SK-N-SH (cell line): ENCODE measurements around the gene KCNB1. TPM values are rescaled to one million over a fixed set of nuclear protein-coding genes. Genes with fewer than 3 reads are reported as not detected.

Experiments
- CTCF ChIA-PET: fragments of 300-600, 350-600 bp; formaldehyde crosslinking; extraction: SDS; loops from one replicate; lab custom pipeline; 2021; lab: Yijun Ruan, JAX
- POLR2A ChIA-PET: fragments of 350-600 bp; sonication (Branson Sonifier 250); formaldehyde crosslinking; extraction: SDS; loops from one replicate; lab custom pipeline; 2020; ENCODE audit warnings: antibody characterized with exemption, inconsistent platforms; lab: Yijun Ruan, JAX
- DNase-seq: peaks from one replicate; pipeline ENCODE4 v3.0.0; 2012
- H2AFZ ChIP-seq: fragments of 200-600 bp; sonication (generic); 2 replicates; pipeline ENCODE4 v1.8.1; 2016; ENCODE audit warnings: antibody characterized with exemption, mild to moderate bottlenecking, low read depth
- H3F3A ChIP-seq: fragments of 200-600 bp; sonication (generic); replicated peaks from 2 replicates; pipeline ENCODE3; 2016; ENCODE audit warnings: antibody characterized with exemption, mild to moderate bottlenecking; ENCODE audit not compliant: insufficient read depth
- H3K27ac ChIP-seq, 2 experiments: fragments of 200-500 bp in 1 of 2; fragments of 200-600 bp in 1 of 2; sonication (Bioruptor generic) in 1 of 2; sonication (generic), shearing (Covaris generic) in 1 of 2; 2 replicates each; pipeline versions ENCODE4 v1.5.1 to v1.6.1; 2014 to 2016; ENCODE audit warnings: low read depth in 2 of 2, inconsistent platforms in 1 of 2, low read length in 1 of 2, mild to moderate bottlenecking in 1 of 2, mixed read lengths in 1 of 2
- H3K27me3 ChIP-seq: fragments of 200-600 bp; sonication (generic), shearing (Covaris generic); 2 replicates; pipeline ENCODE4 v1.6.1; 2016; ENCODE audit warnings: mixed run types; ENCODE audit not compliant: insufficient read depth
- H3K36me3 ChIP-seq, 2 experiments: fragments of 200-500 bp in 1 of 2; fragments of 200-600 bp in 1 of 2; sonication (Bioruptor generic) in 1 of 2; sonication (generic) in 1 of 2; replicated peaks in 1 of 2; 2 replicates each; pipeline versions ENCODE3 to v1.5.1; 2014 to 2016; ENCODE audit warnings: low read length in 1 of 2, mild to moderate bottlenecking in 1 of 2; ENCODE audit not compliant: insufficient read depth in 2 of 2, control insufficient read depth in 1 of 2
- H3K4me1 ChIP-seq, 2 experiments: fragments of 200-500 bp in 1 of 2; fragments of 200-600 bp in 1 of 2; sonication (Bioruptor generic) in 1 of 2; sonication (generic), shearing (Covaris generic) in 1 of 2; 2 replicates each; pipeline versions ENCODE4 v1.5.1 to v1.6.1; 2014 to 2016; ENCODE audit warnings: low read depth in 1 of 2, low read length in 1 of 2, mixed run types in 1 of 2; ENCODE audit not compliant: insufficient read depth in 2 of 2, control insufficient read depth in 1 of 2
- H3K4me2 ChIP-seq: fragments of 200-600 bp; sonication (generic), shearing (Covaris generic); 2 replicates; pipeline ENCODE4 v1.6.1; 2017; ENCODE audit warnings: mixed run types
- H3K4me3 ChIP-seq, 2 experiments: fragments of 200-500 bp in 1 of 2; fragments of 200-600 bp in 1 of 2; sonication (Bioruptor generic) in 1 of 2; sonication (generic), shearing (Covaris generic) in 1 of 2; 2 replicates each; pipeline versions ENCODE4 v1.5.1 to v1.8.1; 2014 to 2016; ENCODE audit warnings: low read depth in 2 of 2, inconsistent platforms in 1 of 2, low read length in 1 of 2, mild to moderate bottlenecking in 1 of 2, mixed read lengths in 1 of 2, moderate library complexity in 1 of 2
- H3K79me2 ChIP-seq: fragments of 200-600 bp; sonication (generic); 2 replicates; pipeline ENCODE4 v1.8.1; 2017; ENCODE audit warnings: mild to moderate bottlenecking; ENCODE audit not compliant: insufficient read depth
- H3K9ac ChIP-seq: fragments of 200-600 bp; sonication (generic); 2 replicates; pipeline ENCODE4 v1.6.1; 2017; ENCODE audit warnings: mixed run types
- H3K9me2 ChIP-seq: fragments of 200-600 bp; sonication (generic); 2 replicates; pipeline ENCODE4 v1.6.1; 2017; ENCODE audit warnings: mixed run types
- H3K9me3 ChIP-seq: fragments of 200-600 bp; sonication (generic); 2 replicates; pipeline ENCODE4 v1.6.1; 2017; ENCODE audit warnings: mixed run types, mild to moderate bottlenecking, moderate library complexity
- H4K20me1 ChIP-seq: fragments of 200-600 bp; sonication (generic); 2 replicates; pipeline ENCODE4 v1.6.1; 2017; ENCODE audit warnings: mild to moderate bottlenecking, mixed run types; ENCODE audit not compliant: insufficient read depth
- CHD2 ChIP-seq: fragments of 150-350 bp; IDR thresholded peaks from 2 replicates; pipeline ENCODE4 v1.6.1; 2018; ENCODE audit warnings: low read length; ENCODE audit not compliant: partially characterized antibody
- CTCF ChIP-seq: fragments of 200-600 bp; sonication (generic); IDR thresholded peaks from 2 replicates; pipeline ENCODE4 v1.6.1; 2017; ENCODE audit warnings: antibody characterized with exemption, mild to moderate bottlenecking, moderate library complexity
- EP300 ChIP-seq, 2 experiments: IDR thresholded peaks; 2 replicates each; pipeline versions ENCODE4 v1.4.0 to v1.6.1; 2012; ENCODE audit warnings: borderline replicate concordance in 1 of 2, low read depth in 1 of 2, low read length in 1 of 2
- FOSL2 ChIP-seq: IDR thresholded peaks from 2 replicates; pipeline ENCODE4 v1.4.0; 2012; ENCODE audit warnings: low read depth, mild to moderate bottlenecking, moderate library complexity, borderline replicate concordance
- FOXM1 ChIP-seq: IDR thresholded peaks from 2 replicates; pipeline ENCODE4 v1.4.0; 2012; ENCODE audit warnings: low read depth, mild to moderate bottlenecking
- GABPA ChIP-seq: IDR thresholded peaks from 2 replicates; pipeline ENCODE4 v1.4.0; 2012; ENCODE audit warnings: low read depth, mild to moderate bottlenecking
- GATA2 ChIP-seq: sonication (generic); formaldehyde crosslinking; IDR thresholded peaks from 2 replicates; pipeline ENCODE4 v1.5.0; 2020; ENCODE audit warnings: mild to moderate bottlenecking, missing genetic modification reagents
- IRF3 ChIP-seq: fragments of 150-350 bp; IDR thresholded peaks from 2 replicates; pipeline ENCODE4 v1.6.1; 2016; ENCODE audit warnings: mild to moderate bottlenecking, low read depth, low read length
- JUND ChIP-seq: IDR thresholded peaks from 2 replicates; pipeline ENCODE4 v1.4.0; 2012
- MEF2A ChIP-seq: IDR thresholded peaks from 2 replicates; pipeline ENCODE4 v1.4.0; 2012; ENCODE audit warnings: low read depth, borderline replicate concordance
- NFIC ChIP-seq: IDR thresholded peaks from 2 replicates; pipeline ENCODE4 v1.4.0; 2012; ENCODE audit warnings: borderline replicate concordance
- NRF1 ChIP-seq: IDR thresholded peaks from 2 replicates; pipeline ENCODE4 v1.6.1; 2012; ENCODE audit warnings: low read depth, mild to moderate bottlenecking, low read length
- POLR2AphosphoS5 ChIP-seq: IDR thresholded peaks from 2 replicates; pipeline ENCODE4 v1.6.1; 2012; ENCODE audit warnings: low read depth, low read length
- RAD21 ChIP-seq: IDR thresholded peaks from 2 replicates; pipeline ENCODE4 v1.6.1; 2012; ENCODE audit warnings: mild to moderate bottlenecking, low read length
- RCOR1 ChIP-seq: fragments of 150-350 bp; IDR thresholded peaks from 2 replicates; pipeline ENCODE4 v1.6.1; 2017; ENCODE audit warnings: antibody characterized with exemption, low read length
- RFX5 ChIP-seq: IDR thresholded peaks from 2 replicates; pipeline ENCODE4 v1.6.1; 2012; ENCODE audit warnings: mild to moderate bottlenecking, improper control_type of control experiment, low read length
- SIN3A ChIP-seq: IDR thresholded peaks from 2 replicates; pipeline ENCODE4 v1.6.1; 2012; ENCODE audit warnings: low read depth, mild to moderate bottlenecking, low read length, moderate library complexity, borderline replicate concordance
- SMC3 ChIP-seq: IDR thresholded peaks from 2 replicates; pipeline ENCODE4 v1.6.1; 2012; ENCODE audit warnings: low read depth, low read length, improper control_type of control experiment
- USF1 ChIP-seq: IDR thresholded peaks from 2 replicates; pipeline ENCODE4 v1.4.0; 2012; ENCODE audit warnings: low read depth, borderline replicate concordance
- YY1 ChIP-seq: IDR thresholded peaks from 2 replicates; pipeline ENCODE4 v1.4.0; 2012; ENCODE audit warnings: low read depth, mild to moderate bottlenecking
- ZBTB33 ChIP-seq: IDR thresholded peaks from 2 replicates; pipeline ENCODE4 v1.4.0; 2012; ENCODE audit warnings: low read depth, borderline replicate concordance
- WGBS: methylation state at CpG from one replicate; pipeline ENCODE4 v1.1.6; 2017; ENCODE audit warnings: low lambda C conversion rate; 5-methylcytosine and 5-hydroxymethylcytosine counted together
- polyA plus RNA-seq, 3 experiments: library from polyadenylated mRNA; depleted of rRNA; stranded (reverse); fragments of >200 nt; gene quantifications; 2 replicates each; pipeline ENCODE4 v1.2.3, GENCODE V29; 2012
- TF ChIP-seq, protein P1 (sequence below): fragments of 150-350 bp; IDR thresholded peaks from 2 replicates; pipeline ENCODE4 v1.6.1; 2017; ENCODE audit warnings: antibody characterized with exemption, low read length, low read depth, borderline replicate concordance

Gene KCNB1
- polyA plus RNA-seq, 1 of the 3 experiments (the other 2 are of a cell fraction) = 0.82 TPM

- TF ChIP-seq GATA2 (no peak), JUND (no peak), USF1 (no peak), FOSL2 (no peak)
These were observed 69.5 kb downstream of the KCNB1 start (continued) for GRCh38 chr20:49412953-49413352.

- DNase-seq = no peak
- Histone ChIP-seq H3K9me3 (no peaks in the 10 kb centered on the region), H3K9me2 (no peaks in the 10 kb centered on the region), H3K4me2 (no peak overlapping the region), H2AFZ (no peak overlapping the region), H3K9ac (no peak overlapping the region), H3K36me3 (no peaks in the 10 kb centered on the region), H3K79me2 (no peaks in the 10 kb centered on the region), H3K4me1 (peaks cover 0 to 23% of the 10 kb centered on the region in 2 experiments; a peak in 1 of 4 replicates), H3F3A (no peaks in the 10 kb centered on the region), H3K4me3 (no peak overlapping the region), H3K27ac (no peak overlapping the region), H3K27me3 (peaks cover 5% of the 10 kb centered on the region; the same call in 1 of the 2 replicates), H4K20me1 (no peaks in the 10 kb centered on the region)
- ChIA-PET POLR2A (no interaction called here), CTCF (interaction anchor here (0.6 to 1.8 kb wide), 5 partner anchors 23 to 129 kb away, joined by 3 to 11 read pairs (median 4); no protein-coding TSS in a partner anchor)
- WGBS = 86% methylated on average over 4 of the region's 4 CpGs
- TF ChIP-seq SIN3A (no peak), GABPA (no peak), NFIC (no peak), POLR2AphosphoS5 (no peak), USF1 (no peak), EP300 (IDR thresholded peaks at IDR 0.05; ENCODE audit: borderline replicate concordance in 1 of 2, low read depth in 1 of 2, low read length in 1 of 2) (no peak), CTCF (no peak), YY1 (no peak), FOXM1 (no peak), CHD2 (no peak), RFX5 (no peak), RAD21 (no peak), RCOR1 (no peak), FOSL2 (no peak), IRF3 (no peak), ZBTB33 (no peak), SMC3 (no peak), NRF1 (no peak), MEF2A (no peak)
- TF ChIP-seq, protein P1, sequence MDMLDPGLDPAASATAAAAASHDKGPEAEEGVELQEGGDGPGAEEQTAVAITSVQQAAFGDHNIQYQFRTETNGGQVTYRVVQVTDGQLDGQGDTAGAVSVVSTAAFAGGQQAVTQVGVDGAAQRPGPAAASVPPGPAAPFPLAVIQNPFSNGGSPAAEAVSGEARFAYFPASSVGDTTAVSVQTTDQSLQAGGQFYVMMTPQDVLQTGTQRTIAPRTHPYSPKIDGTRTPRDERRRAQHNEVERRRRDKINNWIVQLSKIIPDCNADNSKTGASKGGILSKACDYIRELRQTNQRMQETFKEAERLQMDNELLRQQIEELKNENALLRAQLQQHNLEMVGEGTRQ = no peak
These were observed 70.2 kb downstream of the KCNB1 start for GRCh38 chr20:49412254-49412653.
